Right kidney (tissue), 9 donors: ENCODE measurements around the gene MARCKSL1.
"Not testable (repeated sequence)": the region's sequence is repeated elsewhere in the genome, so short reads cannot be mapped to it uniquely, and the experiment has no call there.

ENCODE experiments used
- DNase-seq: peaks from one replicate; pipeline ENCODE4 v3.0.0-alpha.2; 2016
- long read RNA-seq, 8 donors: transcript quantifications; one replicate each; lab custom pipeline, GENCODE V29; 2026

MARCKSL1 gene
- long read RNA-seq, donor 1, transcript MARCKSL1-201 (2 exons, 1,699 nt): major isoform, 365 of 396 reads
- long read RNA-seq, donor 1, partial matches to known transcripts: 0 of 396 reads
- long read RNA-seq, donor 1, other reads (novel, unspliced or antisense): 31 of 396 reads
- long read RNA-seq, donor 2, transcript MARCKSL1-201 (2 exons, 1,699 nt): major isoform, 277 of 297 reads
- long read RNA-seq, donor 2, partial matches to known transcripts: 0 of 297 reads
- long read RNA-seq, donor 2, other reads (novel, unspliced or antisense): 20 of 297 reads
- long read RNA-seq, donor 3, transcript MARCKSL1-201 (2 exons, 1,699 nt): major isoform, 139 of 146 reads
- long read RNA-seq, donor 3, partial matches to known transcripts: 0 of 146 reads
- long read RNA-seq, donor 3, other reads (novel, unspliced or antisense): 7 of 146 reads
- long read RNA-seq, donor 4, transcript MARCKSL1-201 (2 exons, 1,699 nt): major isoform, 243 of 268 reads
- long read RNA-seq, donor 4, partial matches to known transcripts: 5 of 268 reads
- long read RNA-seq, donor 4, other reads (novel, unspliced or antisense): 20 of 268 reads
- long read RNA-seq, donor 5, transcript MARCKSL1-201 (2 exons, 1,699 nt): major isoform, 405 of 785 reads
- long read RNA-seq, donor 5, partial matches to known transcripts: 356 of 785 reads
- long read RNA-seq, donor 5, other reads (novel, unspliced or antisense): 24 of 785 reads
- long read RNA-seq, donor 6, transcript MARCKSL1-201 (2 exons, 1,699 nt): major isoform, 315 of 335 reads
- long read RNA-seq, donor 6, partial matches to known transcripts: 0 of 335 reads
- long read RNA-seq, donor 6, other reads (novel, unspliced or antisense): 20 of 335 reads
- long read RNA-seq, donor 7, transcript MARCKSL1-201 (2 exons, 1,699 nt): major isoform, 545 of 638 reads
- long read RNA-seq, donor 7, partial matches to known transcripts: 0 of 638 reads
- long read RNA-seq, donor 7, other reads (novel, unspliced or antisense): 93 of 638 reads
- long read RNA-seq, donor 8, transcript MARCKSL1-201 (2 exons, 1,699 nt): major isoform, 344 of 367 reads
- long read RNA-seq, donor 8, partial matches to known transcripts: 0 of 367 reads
- long read RNA-seq, donor 8, other reads (novel, unspliced or antisense): 23 of 367 reads

GRCh38 chr1:32335790-32336590 lies at the start of gene MARCKSL1:
TSS of gene MARCKSL1 (minus strand) at chr1:32336233. CDS start at chr1:32336033, 200 bp downstream.
- DNase-seq: peak; percentile 87

DNA sequence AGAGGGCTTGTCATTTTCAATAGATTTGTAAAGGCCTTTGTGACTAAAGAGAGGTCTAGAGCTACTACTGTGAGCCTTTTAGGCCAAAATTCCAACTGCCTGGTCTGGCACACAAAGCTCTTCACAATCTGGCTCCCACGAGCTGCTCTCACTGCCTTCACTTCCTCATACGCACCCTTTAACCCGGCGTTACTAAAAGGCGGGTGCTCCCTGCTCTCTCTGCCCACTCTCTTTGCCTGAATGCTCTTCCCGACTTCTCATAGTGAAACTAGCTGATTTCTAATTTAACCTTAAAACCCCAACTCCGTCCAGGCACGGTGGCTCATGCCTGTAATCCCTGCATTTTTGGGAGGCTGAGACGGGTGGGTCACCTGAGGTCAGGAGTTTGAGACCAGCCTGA lies 44.0 kb upstream of the MARCKSL1 start:
- DNase-seq: no peak

- DNase-seq: no peak
Observed at GRCh38 chr1:32377541-32378220, 41.6 kb upstream of the MARCKSL1 start.

GRCh38 chr1:32376199-32376598 lies 40.2 kb upstream of the MARCKSL1 start:
- DNase-seq: no peak

GRCh38 chr1:32373996-32374592 lies 38.1 kb upstream of the MARCKSL1 start:
- no peak for DNase-seq

GRCh38 chr1:32372149-32372756 lies 36.2 kb upstream of the MARCKSL1 start:
- DNase-seq: no peak

- no peak for DNase-seq
Observed at GRCh38 chr1:32367912-32368635, 32.0 kb upstream of the MARCKSL1 start.

DNA sequence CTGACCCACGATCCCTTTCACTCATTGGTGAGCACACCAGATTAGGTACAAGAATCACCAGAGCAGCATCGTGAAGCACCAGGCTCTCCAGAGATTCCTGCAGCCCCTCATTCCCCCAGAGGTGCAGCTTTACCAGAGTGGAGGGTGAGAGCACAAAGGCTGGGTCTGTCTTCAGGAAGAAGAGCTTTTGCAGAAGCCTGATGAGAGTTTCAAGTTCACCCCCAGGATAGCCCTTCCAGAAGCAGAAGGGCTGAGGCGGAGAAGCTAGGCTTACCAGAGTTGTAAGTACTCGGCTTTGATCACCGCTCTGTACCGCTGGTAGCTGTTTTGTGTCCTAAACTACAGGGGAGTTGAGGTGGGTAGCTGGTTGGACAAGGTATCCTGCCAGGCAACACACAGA lies 29.4 kb upstream of the MARCKSL1 start:
- DNase-seq: no peak

DNA sequence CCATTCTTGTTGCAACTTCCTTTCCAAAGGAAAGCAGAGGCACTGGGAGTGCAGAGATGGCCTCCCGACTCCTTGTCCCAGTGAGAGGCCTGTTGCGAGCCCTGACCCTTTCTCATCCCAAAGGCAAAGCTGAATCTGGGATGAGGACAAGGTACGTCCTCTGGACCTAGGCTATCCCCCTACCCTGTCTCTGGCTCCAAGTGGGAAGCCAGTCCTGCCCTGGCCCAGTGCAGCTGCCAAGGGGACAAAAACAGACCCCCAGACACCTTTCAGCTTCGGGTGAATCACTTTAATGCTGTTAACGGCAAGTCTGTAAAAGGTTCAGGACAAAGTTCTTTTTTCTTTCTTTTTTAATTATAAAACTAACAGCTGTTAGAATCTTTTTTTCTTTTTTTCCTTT lies 28.8 kb upstream of the MARCKSL1 start:
- DNase-seq: no peak

DNA sequence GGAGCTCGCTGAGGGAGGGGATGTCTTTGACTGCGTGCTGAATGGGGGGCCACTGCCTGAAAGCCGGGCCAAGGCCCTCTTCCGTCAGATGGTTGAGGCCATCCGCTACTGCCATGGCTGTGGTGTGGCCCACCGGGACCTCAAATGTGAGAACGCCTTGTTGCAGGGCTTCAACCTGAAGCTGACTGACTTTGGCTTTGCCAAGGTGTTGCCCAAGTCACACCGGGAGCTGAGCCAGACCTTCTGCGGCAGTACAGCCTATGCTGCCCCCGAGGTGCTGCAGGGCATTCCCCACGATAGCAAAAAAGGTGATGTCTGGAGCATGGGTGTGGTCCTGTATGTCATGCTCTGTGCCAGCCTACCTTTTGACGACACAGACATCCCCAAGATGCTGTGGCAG lies 27.7 kb upstream of the MARCKSL1 start:
- no peak for DNase-seq

DNA sequence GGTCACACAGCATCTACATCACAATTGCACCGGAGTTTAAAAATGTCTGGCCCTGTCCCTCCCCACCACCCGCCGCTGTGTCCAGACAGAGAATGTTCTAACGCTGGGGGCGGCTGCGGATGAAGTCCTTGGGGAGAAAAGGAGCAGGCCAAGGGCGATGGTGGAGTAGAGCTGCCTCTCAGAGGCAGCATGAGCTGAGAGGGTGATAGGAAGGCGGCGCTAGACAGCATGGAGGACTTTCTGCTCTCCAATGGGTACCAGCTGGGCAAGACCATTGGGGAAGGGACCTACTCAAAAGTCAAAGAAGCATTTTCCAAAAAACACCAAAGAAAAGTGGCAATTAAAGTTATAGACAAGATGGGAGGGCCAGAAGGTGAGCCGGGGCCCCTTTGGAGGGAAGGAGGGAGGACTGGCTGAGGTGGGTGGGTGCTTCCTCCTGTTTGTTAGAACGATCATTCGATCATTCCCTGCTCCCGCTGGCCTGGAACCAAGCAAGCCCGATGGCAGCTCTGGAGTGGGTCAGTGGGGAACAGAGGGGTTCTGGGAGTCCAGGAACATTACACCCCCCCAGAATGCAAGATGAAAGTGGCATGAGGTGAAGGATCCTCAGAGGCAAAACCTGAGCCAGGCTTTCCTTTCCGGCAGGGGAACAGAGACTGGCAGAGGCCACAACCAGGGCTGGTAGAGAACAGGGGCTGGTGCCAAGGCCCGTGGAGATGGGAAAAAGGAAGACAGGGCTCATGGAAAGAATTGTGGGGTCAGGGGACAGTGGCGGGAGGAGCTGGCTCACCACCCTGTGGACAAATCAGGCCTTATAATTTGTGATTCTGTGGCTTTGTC lies 26.7 kb upstream of the MARCKSL1 start, which contains the start of the genes FAM229A and TSSK3:
TSS of gene FAM229A (minus strand) at position 12 of the 840 bp plus-strand sequence. CDS start 394 bp downstream, outside the sequence.
TSS of gene TSSK3 (plus strand) at position 66 of the 840 bp plus-strand sequence. CDS start at position 229, 163 bp downstream.
- DNase-seq: no peak

- DNase-seq: peak; percentile 82
Observed at GRCh38 chr1:32361674-32362473, 25.8 kb upstream of the MARCKSL1 start.

GRCh38 chr1:32361308-32361673 lies 25.3 kb upstream of the MARCKSL1 start:
- peak; percentile 42 for DNase-seq

DNA sequence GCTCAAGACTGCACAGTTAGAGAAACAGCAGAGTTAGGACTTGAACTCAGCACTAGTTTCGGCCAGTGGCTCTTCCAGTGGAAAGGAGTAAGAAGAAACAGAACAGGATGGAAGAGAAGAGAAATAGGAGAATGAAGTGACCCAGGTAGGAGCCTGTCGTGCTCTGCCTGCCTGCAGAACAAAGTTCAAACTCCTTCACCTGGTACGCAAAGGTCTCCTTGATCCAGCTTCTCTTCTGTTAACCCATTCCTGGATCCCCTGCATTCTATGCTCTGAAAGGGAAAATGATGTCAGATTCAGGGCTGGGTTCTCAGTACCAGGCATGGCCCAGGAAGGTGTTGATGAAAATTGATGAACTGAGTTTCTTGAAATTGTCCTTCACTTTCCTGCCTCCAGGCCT lies 22.4 kb upstream of the MARCKSL1 start:
- no peak for DNase-seq

DNA sequence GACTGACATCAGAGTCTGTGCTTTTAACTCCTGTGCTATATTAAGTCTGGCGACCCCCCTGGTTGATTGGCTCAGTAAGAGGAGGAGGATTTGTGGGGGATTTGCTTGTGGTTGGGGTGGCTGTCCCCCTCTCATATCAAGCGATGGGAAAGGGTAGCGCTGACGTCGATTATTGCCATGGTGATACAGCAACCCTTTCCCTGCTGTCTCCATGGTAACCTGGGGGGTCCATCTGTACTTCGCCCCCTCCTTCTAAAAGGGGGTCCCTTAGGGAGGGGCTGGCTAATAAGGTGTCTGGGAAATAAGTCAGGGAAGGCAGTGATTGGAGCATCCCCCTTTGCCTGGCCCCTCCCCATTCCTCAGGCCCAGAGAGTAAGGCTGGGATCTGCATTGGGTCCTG lies 21.6 kb upstream of the MARCKSL1 start:
- no peak for DNase-seq

- DNase-seq: no peak
Observed at GRCh38 chr1:32356478-32356877, 20.4 kb upstream of the MARCKSL1 start.

- not testable (repeated sequence) for DNase-seq
Observed at GRCh38 chr1:32355778-32356177, 19.7 kb upstream of the MARCKSL1 start.
